CD14-positive monocyte (primary cell): Measurements from ENCODE around the gene DUSP16. TPM values are rescaled to one million over a fixed set of nuclear protein-coding genes. Genes with fewer than 3 reads are reported as not detected.

Source experiments
- DNase-seq, 3 donors: peaks; one replicate each; pipeline ENCODE4 v3.0.0-alpha.2; 2011 to 2022
- H2AFZ ChIP-seq: 2 replicates; pipeline ENCODE4 v1.6.0; 2012; ENCODE audit warnings: mild to moderate bottlenecking, low read depth, low read length, inconsistent platforms; ENCODE audit not compliant: insufficient read depth, poor library complexity, severe bottlenecking
- H3K27ac ChIP-seq, 2 donors: 1 replicate in 1 of 2; 2 replicates in 1 of 2; pipeline ENCODE4 v1.5.1; 2012 to 2013; ENCODE audit warnings: low read length in 2 of 2, control low read depth in 1 of 2, inconsistent platforms in 1 of 2, low read depth in 1 of 2, mild to moderate bottlenecking in 1 of 2
- H3K27me3 ChIP-seq, 2 donors: one replicate each; pipeline versions ENCODE4 v1.6.0 to v1.6.1; 2011 to 2013; ENCODE audit warnings: low read length in 2 of 2; ENCODE audit not compliant: control insufficient read depth in 2 of 2, insufficient read depth in 2 of 2
- H3K36me3 ChIP-seq, 2 donors: replicated peaks in 1 of 2; 1 replicate in 1 of 2; 2 replicates in 1 of 2; pipeline versions ENCODE4 v1.5.1 to v1.6.1; 2012 to 2013; ENCODE audit warnings: low read length in 2 of 2, control low read depth in 1 of 2, inconsistent platforms in 1 of 2, mild to moderate bottlenecking in 1 of 2; ENCODE audit not compliant: insufficient read depth in 2 of 2, control insufficient read depth in 1 of 2
- H3K4me1 ChIP-seq, 2 donors: 1 replicate in 1 of 2; 2 replicates in 1 of 2; pipeline versions ENCODE4 v1.5.1 to v1.6.1; 2012 to 2013; ENCODE audit warnings: low read length in 2 of 2, control low read depth in 1 of 2, inconsistent platforms in 1 of 2, mild to moderate bottlenecking in 1 of 2, moderate library complexity in 1 of 2; ENCODE audit not compliant: insufficient read depth in 2 of 2, control insufficient read depth in 1 of 2
- H3K4me2 ChIP-seq: replicated peaks from 2 replicates; pipeline ENCODE3; 2012; ENCODE audit warnings: low read length, moderate library complexity, mild to moderate bottlenecking; ENCODE audit not compliant: poor library complexity, severe bottlenecking; ENCODE audit errors: extremely low read depth
- H3K4me3 ChIP-seq, 3 experiments: fragments of 200-600 bp in 1 of 3; sonication (generic) in 1 of 3; replicated peaks in 1 of 3; 1 replicate in 2 of 3; 2 replicates in 1 of 3; pipeline ENCODE4 v1.5.1; 2011 to 2013; ENCODE audit warnings: low read length in 3 of 3, mild to moderate bottlenecking in 3 of 3, control low read depth in 2 of 3, low read depth in 2 of 3, inconsistent platforms in 1 of 3, moderate library complexity in 1 of 3
- H3K79me2 ChIP-seq: 2 replicates; pipeline ENCODE4 v1.6.0; 2012; ENCODE audit warnings: mild to moderate bottlenecking, control low read depth, inconsistent platforms, low read length, moderate library complexity; ENCODE audit not compliant: insufficient read depth
- H3K9ac ChIP-seq: 2 replicates; pipeline ENCODE4 v1.6.0; 2017; ENCODE audit warnings: low read length, mild to moderate bottlenecking; ENCODE audit not compliant: insufficient read depth, poor library complexity, severe bottlenecking
- H3K9me3 ChIP-seq, 2 donors: replicated peaks in 1 of 2; 1 replicate in 1 of 2; 2 replicates in 1 of 2; pipeline versions ENCODE4 v1.5.1 to v1.6.1; 2012 to 2013; ENCODE audit warnings: low read length in 2 of 2, control low read depth in 1 of 2; ENCODE audit not compliant: control insufficient read depth in 1 of 2, insufficient read depth in 1 of 2
- H4K20me1 ChIP-seq: 2 replicates; pipeline ENCODE4 v1.6.0; 2012; ENCODE audit warnings: mild to moderate bottlenecking, low read length, control low read depth, moderate library complexity; ENCODE audit not compliant: insufficient read depth
- H3K27ac Mint-ChIP-seq, 7 donors: one replicate each; pipeline ENCODE4 v1.8.0; 2020; ENCODE audit warnings: mild to moderate bottlenecking in 7 of 7, mixed read lengths in 7 of 7, moderate library complexity in 6 of 7, inconsistent platforms in 2 of 7
- H3K27me3 Mint-ChIP-seq, 3 donors: one replicate each; pipeline ENCODE4 v1.8.0; 2021 to 2022; ENCODE audit warnings: low read depth in 3 of 3, mild to moderate bottlenecking in 3 of 3, mixed read lengths in 3 of 3, moderate library complexity in 3 of 3, inconsistent platforms in 1 of 3
- H3K36me3 Mint-ChIP-seq, 2 donors: one replicate each; pipeline ENCODE4 v1.8.0; 2020; ENCODE audit warnings: mixed read lengths in 2 of 2, inconsistent platforms in 1 of 2, mild to moderate bottlenecking in 1 of 2
- H3K4me1 Mint-ChIP-seq: one replicate; pipeline ENCODE4 v1.8.0; 2020; ENCODE audit warnings: mild to moderate bottlenecking, mixed read lengths
- H3K4me3 Mint-ChIP-seq, 2 donors: one replicate each; pipeline ENCODE4 v1.8.0; 2020; ENCODE audit warnings: mild to moderate bottlenecking in 2 of 2, mixed read lengths in 2 of 2, moderate library complexity in 1 of 2
- H3K9me3 Mint-ChIP-seq, 7 donors: one replicate each; pipeline ENCODE4 v1.8.0; 2020 to 2022; ENCODE audit warnings: mixed read lengths in 7 of 7, mild to moderate bottlenecking in 6 of 7, moderate library complexity in 6 of 7, inconsistent platforms in 2 of 7
- CTCF ChIP-seq: fragments of 200-600 bp; IDR thresholded peaks from one replicate; pipeline ENCODE4 v1.8.0; 2022; ENCODE audit warnings: antibody characterized with exemption, mild to moderate bottlenecking
- WGBS: methylation state at CpG from one replicate; pipeline ENCODE4 v1.1.5; 2013; ENCODE audit warnings: missing lambda C conversion rate; ENCODE audit not compliant: insufficient coverage; 5-methylcytosine and 5-hydroxymethylcytosine counted together
- intact Hi-C, 2 donors: fragments of 100-400 bp; cut with micrococcal nuclease; formaldehyde crosslinking; loops; one replicate each; pipeline versions ENCODE4 v1.15.0 to v1.15.1; 2023
- polyA plus RNA-seq, 3 donors: library from polyadenylated mRNA; depleted of rRNA in 1 of 3; unstranded in 2 of 3; stranded (reverse) in 1 of 3; fragments of 300-500 nt in 2 of 3; fragments of >200 nt in 1 of 3; fragmentation: Illumina TruSeq in 2 of 3; gene quantifications; 1 replicate in 2 of 3; 2 replicates in 1 of 3; pipeline ENCODE4 v1.2.3, GENCODE V29; 2012 to 2021

Gene DUSP16
- polyA plus RNA-seq, 3 donors, result 0.04 to 0.46 (median 0.27) TPM

- DNase-seq, result no peak
- Histone ChIP-seq H3K27me3 (no peaks in the 10 kb centered on the region), H3K4me2 (no peak overlapping the region), H3K9me3 (no peaks in the 10 kb centered on the region), H3K9ac (no peak overlapping the region), H2AFZ (no peak overlapping the region), H3K4me1 (peaks cover 4% of the 10 kb centered on the region in 2 donors), H3K36me3 (no peaks in the 10 kb centered on the region), H3K27ac (no peak overlapping the region), H3K79me2 (no peaks in the 10 kb centered on the region), H4K20me1 (no peaks in the 10 kb centered on the region), H3K4me3 (no peak overlapping the region)
- WGBS, result 90% methylated on average over 3 of the region's 7 CpGs
- Mint-ChIP-seq H3K4me1 (peaks cover 16% of the 10 kb centered on the region), H3K4me3 (no peak overlapping the region), H3K27me3 (peaks cover 1 to 2% (median 1%) of the 10 kb centered on the region in 3 donors), H3K36me3 (no peaks in the 10 kb centered on the region), H3K9me3 (peaks cover 0 to 4% (median 0%) of the 10 kb centered on the region in 7 donors), H3K27ac (no peak overlapping the region)
- intact Hi-C loops, result no loop called here
- TF ChIP-seq CTCF, result no peak
These were observed 23.4 kb downstream of the DUSP16 start for GRCh38 chr12:12539028-12539810.

- TF ChIP-seq CTCF, result no peak
- Mint-ChIP-seq H3K36me3 (no peaks in the 10 kb centered on the region), H3K4me3 (peak overlapping the region in 1 of 2 donors; percentile 21), H3K27me3 (peaks cover 1 to 2% (median 1%) of the 10 kb centered on the region in 3 donors), H3K4me1 (peaks cover 19% of the 10 kb centered on the region), H3K9me3 (peaks cover 0 to 4% (median 0%) of the 10 kb centered on the region in 7 donors), H3K27ac (peak overlapping the region in 3 of 7 donors; percentile 31 to 37 (median 36))
- Histone ChIP-seq H4K20me1 (no peaks in the 10 kb centered on the region), H3K36me3 (no peaks in the 10 kb centered on the region), H3K9me3 (no peaks in the 10 kb centered on the region), H3K4me3 (no peak overlapping the region), H3K27me3 (no peaks in the 10 kb centered on the region), H3K9ac (no peak overlapping the region), H2AFZ (no peak overlapping the region), H3K4me2 (peak overlapping the region; percentile 9), H3K4me1 (peaks cover 4% of the 10 kb centered on the region in 2 donors), H3K79me2 (no peaks in the 10 kb centered on the region), H3K27ac (no peak overlapping the region)
- intact Hi-C loops, result no loop called here
- DNase-seq, result peak in 1 of 3 donors; percentile 41
- no CpG with 5 or more reads among the region's 3 CpGs for WGBS
These were observed 24.1 kb downstream of the DUSP16 start for GRCh38 chr12:12538535-12538934.
